Testis (tissue), 2 donors: ENCODE results near the gene SLC9A1.

Source experiments
- POLR2A ChIP-seq: fragments of 450-650 bp; IDR thresholded peaks from one replicate; pipeline ENCODE4 v1.6.1; 2017; ENCODE audit warnings: antibody characterized with exemption, mild to moderate bottlenecking, moderate library complexity
- TF ChIP-seq, protein P1 (sequence below), 3 experiments: fragments of 450-650 bp in 2 of 3; fragments of 200-600 bp in 1 of 3; sonication (generic) in 1 of 3; IDR thresholded peaks; one replicate each; pipeline ENCODE4 v1.5.1; 2016 to 2019; ENCODE audit warnings: antibody characterized with exemption in 3 of 3, mild to moderate bottlenecking in 2 of 3, moderate library complexity in 1 of 3

DNA sequence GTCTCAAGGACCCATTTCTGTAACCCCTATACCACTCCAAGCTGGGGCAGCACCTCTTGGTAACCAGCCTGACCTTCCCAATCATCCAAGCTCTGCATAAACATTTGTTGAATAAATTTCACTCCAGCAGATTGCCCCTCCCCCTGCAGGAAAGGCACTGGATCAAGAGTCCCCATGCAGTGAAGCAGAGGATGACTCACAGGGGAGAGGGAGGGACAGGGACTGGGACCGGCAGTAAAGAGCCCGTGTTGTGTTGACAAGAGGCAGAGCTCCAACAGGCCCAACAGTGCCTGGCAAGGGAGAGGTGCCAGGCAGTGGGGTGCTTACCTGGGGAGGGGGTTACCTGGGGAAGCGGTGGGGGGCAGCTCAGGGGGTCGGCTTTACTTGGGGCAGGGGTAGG is 32.3 kb downstream of the SLC9A1 start:
- TF ChIP-seq, protein P1, sequence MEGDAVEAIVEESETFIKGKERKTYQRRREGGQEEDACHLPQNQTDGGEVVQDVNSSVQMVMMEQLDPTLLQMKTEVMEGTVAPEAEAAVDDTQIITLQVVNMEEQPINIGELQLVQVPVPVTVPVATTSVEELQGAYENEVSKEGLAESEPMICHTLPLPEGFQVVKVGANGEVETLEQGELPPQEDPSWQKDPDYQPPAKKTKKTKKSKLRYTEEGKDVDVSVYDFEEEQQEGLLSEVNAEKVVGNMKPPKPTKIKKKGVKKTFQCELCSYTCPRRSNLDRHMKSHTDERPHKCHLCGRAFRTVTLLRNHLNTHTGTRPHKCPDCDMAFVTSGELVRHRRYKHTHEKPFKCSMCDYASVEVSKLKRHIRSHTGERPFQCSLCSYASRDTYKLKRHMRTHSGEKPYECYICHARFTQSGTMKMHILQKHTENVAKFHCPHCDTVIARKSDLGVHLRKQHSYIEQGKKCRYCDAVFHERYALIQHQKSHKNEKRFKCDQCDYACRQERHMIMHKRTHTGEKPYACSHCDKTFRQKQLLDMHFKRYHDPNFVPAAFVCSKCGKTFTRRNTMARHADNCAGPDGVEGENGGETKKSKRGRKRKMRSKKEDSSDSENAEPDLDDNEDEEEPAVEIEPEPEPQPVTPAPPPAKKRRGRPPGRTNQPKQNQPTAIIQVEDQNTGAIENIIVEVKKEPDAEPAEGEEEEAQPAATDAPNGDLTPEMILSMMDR (IDR thresholded peaks at IDR 0.05): no peak
- TF ChIP-seq POLR2A: no peak
